C4-2B (cell line): Measurements from ENCODE around the gene GEN1.

ENCODE experiments used
- H3K27ac ChIP-seq: fragments of 450-650 bp; 2 replicates; pipeline ENCODE4 v1.5.1; 2017
- ZFX ChIP-seq: fragments of 450-650 bp; IDR thresholded peaks from 2 replicates; pipeline ENCODE4 v1.6.1; 2017
- TF ChIP-seq, protein P1 (sequence below): fragments of 450-650 bp; conservative IDR thresholded peaks from 2 replicates; pipeline ENCODE4 v1.5.1; 2017; ENCODE audit warnings: mild to moderate bottlenecking

Gene GEN1

DNA sequence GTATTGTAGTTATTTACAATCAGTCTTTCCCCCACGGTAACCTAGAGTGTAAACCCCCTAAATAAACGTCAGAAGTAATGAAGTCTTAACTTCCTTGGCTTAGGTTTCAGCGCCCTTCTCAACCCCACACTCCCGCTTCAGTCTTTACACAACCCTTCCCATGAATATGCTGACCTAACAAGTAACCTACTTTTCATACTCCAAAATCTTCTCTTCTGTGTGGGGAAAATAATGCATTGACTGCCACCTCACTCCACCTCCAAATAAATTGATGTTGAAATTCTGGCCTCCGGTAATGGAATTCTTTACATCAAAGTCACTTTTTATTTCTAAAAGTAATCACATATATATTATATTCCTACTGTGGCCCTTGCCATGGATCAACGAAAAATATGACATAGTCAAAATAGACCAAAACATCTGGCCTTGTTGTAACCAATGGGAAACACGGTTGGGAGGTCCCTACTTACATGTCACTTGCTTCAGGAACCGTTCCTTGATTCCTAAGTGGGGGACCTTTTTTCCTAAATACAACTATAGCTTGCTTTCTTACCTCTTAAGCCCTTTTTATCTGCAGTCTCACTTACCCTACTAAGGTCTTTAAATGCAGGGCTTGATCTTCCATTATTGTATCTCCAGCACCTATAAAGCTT, 961 bp downstream of the GEN1 start:
- TF ChIP-seq, protein P1, sequence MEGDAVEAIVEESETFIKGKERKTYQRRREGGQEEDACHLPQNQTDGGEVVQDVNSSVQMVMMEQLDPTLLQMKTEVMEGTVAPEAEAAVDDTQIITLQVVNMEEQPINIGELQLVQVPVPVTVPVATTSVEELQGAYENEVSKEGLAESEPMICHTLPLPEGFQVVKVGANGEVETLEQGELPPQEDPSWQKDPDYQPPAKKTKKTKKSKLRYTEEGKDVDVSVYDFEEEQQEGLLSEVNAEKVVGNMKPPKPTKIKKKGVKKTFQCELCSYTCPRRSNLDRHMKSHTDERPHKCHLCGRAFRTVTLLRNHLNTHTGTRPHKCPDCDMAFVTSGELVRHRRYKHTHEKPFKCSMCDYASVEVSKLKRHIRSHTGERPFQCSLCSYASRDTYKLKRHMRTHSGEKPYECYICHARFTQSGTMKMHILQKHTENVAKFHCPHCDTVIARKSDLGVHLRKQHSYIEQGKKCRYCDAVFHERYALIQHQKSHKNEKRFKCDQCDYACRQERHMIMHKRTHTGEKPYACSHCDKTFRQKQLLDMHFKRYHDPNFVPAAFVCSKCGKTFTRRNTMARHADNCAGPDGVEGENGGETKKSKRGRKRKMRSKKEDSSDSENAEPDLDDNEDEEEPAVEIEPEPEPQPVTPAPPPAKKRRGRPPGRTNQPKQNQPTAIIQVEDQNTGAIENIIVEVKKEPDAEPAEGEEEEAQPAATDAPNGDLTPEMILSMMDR: no peak
- no peak for TF ChIP-seq ZFX
- H3K27ac ChIP-seq: peak overlapping the region; percentile 91

DNA sequence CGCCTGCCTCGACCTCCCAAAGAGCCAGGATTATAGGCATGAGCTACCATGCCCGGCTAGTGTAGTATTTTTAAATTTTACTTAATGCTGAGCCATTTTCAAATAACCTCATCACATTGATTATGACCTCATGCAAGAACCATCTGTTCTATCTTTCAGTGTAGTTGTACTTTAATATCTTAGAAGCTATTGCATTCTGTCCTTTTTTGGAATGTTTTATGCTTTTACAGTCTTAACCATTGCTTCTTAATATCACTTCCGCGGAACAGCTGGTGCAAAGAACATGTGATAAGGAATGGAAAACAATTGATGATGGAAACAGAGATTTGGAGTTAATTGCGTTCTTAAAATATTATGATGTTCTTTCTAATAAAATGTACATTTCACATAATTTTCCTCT, 2.7 kb downstream of the GEN1 start:
- no peak overlapping the region for H3K27ac ChIP-seq
- no peak for TF ChIP-seq ZFX
- TF ChIP-seq, protein P1: no peak

DNA sequence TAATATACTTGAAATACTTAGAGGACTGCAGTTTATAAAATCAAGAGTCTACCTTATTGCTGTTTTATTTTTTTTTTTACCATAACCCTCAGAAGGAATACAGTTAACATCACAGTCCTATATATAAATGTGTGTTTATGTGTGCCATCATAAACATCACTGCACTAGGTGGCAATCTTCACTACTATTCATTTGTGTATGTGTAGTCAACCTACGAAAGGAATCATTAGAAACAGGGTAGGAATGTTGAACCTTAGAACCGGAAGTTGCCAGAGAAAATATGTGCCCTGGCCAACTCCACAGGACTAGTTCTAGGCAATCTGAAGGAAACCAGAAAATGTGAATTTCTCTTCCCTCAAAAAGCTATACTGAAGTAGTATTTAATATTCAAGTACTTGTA, 3.4 kb downstream of the GEN1 start:
- TF ChIP-seq ZFX: no peak
- TF ChIP-seq, protein P1: no peak
- no peak overlapping the region for H3K27ac ChIP-seq

DNA sequence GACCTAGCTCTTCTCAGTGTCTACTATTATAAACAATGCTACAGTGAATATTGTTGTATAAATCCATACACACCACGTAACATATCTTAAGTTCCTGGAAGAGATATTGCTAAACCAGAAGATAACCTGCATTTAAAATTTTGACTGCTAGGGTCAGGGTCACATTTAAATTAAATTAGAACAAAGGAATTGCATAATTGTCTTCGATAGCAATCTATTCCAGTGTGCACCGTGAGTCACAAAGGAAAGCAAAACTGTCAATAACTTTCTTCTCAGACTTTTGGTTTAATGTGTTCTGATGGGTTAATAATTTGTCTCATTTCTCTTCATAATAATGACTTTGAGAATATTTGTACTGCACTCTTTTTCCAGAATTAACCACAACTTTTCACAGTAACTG, 4.2 kb downstream of the GEN1 start:
- no peak overlapping the region for H3K27ac ChIP-seq

DNA sequence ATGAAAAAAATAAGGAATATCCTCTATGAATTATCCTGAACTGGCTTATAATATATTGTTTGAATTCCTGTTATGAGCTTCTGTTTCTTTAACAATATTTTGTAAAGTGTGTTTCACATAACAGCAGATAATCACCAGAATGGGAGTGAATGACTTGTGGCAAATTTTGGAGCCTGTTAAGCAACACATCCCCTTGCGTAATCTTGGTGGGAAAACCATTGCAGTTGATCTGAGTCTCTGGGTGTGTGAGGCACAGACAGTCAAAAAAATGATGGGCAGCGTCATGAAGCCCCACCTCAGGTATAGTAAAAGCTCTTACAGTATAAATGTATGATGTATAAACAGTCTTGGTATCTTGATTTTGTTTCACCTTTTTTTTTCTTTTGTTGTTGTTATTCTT, 5.9 kb downstream of the GEN1 start:
- H3K27ac ChIP-seq: no peak overlapping the region
- TF ChIP-seq, protein P1: no peak
- TF ChIP-seq ZFX: no peak

More for the DNA sequence above, 4.2 kb downstream of the GEN1 start:
- TF ChIP-seq, protein P1: no peak

DNA sequence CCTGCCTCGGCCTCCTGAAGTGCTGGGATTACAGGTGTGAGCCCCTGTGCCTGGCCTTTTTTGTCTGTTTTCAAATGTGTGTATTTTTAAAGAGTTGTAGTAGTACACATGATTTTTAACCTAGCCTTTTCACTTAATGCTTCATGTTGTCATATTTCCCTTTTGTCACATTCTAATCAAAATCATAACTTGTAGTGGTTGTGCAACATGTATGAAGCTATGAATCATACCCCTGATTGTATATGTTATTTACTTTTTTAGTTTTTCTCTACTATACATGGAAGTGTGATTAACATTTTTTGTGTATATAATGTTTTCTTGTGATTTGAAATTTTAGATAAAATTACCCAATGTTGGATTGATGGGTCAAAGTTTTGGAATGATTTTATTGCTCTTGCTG, 8.5 kb downstream of the GEN1 start:
- H3K27ac ChIP-seq: no peak overlapping the region
- TF ChIP-seq, protein P1: no peak
- TF ChIP-seq ZFX: no peak

DNA sequence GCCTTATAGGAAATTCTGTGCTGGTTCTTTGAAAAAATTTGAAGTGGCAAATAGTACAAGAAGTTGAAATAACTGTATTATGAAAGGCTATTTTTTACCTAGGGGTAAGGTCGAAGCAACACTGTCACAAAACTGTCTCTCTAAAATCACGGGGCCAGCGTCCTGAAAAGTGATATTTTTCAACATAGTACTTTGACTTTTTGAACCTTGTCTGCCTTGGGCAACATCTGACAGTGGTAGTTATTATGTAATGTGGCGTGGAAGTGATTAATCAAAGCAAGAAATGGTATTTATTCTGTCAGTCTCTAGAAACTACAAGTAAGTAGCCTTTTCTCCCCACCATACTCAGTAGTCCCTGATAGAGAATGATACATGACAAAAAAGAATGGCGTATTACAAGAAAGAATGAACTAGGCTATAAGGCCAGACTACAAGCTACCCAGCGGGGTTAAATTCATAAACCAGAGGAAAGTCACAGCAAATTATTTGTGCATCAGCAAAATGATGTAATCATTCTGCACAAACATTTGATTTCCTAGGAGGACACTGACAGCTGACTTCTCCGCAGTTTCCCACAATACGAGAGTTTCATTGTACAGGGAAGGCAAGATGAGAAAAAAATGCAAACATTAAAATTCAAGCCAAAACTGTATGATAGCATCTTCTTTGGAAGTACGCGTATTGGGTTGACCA, 9.8 kb downstream of the GEN1 start:
- no peak overlapping the region for H3K27ac ChIP-seq
- TF ChIP-seq ZFX: no peak
- TF ChIP-seq, protein P1: no peak
